SK-N-MC (cell line): Measurements from ENCODE around the gene PCCA.

Experiments
- EZH2 ChIP-seq: fragments of 200-600 bp; sonication (generic); IDR thresholded peaks from one replicate; pipeline ENCODE4 v1.6.1; 2017; ENCODE audit warnings: antibody characterized with exemption
- FOXP2 ChIP-seq: optimal IDR thresholded peaks from 2 replicates; pipeline ENCODE3; 2011; ENCODE audit warnings: mild to moderate bottlenecking, moderate library complexity; ENCODE audit not compliant: insufficient read depth; ENCODE audit errors: extremely low read length, control extremely low read depth
- POLR2AphosphoS5 ChIP-seq: IDR thresholded peaks from 2 replicates; pipeline ENCODE4 v1.6.1; 2012; ENCODE audit warnings: mild to moderate bottlenecking, low read depth, low read length, borderline replicate concordance

DNA sequence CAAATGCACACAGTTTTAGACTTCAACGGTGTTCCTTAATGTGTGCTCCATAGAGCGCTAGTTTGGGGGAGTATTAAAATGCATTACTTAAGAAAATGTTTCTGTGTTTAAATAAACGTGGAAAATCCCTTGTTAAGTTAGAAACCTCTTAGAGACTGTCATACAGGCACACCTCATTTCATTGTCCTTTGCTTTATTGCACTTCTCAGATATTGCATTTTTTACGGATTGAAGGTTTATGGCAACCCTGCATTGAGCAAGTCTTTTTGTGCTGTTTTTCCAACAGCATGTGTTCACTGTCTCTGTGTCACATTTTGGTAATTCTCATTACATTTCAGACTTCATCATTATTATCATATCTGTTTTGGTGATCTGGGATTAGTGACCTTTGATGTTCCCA is 255.7 kb downstream of the PCCA start:
- TF ChIP-seq POLR2AphosphoS5, result no peak
- no peak for TF ChIP-seq EZH2
- no peak for TF ChIP-seq FOXP2
